ENCODE results near the gene RGS3.

DNA sequence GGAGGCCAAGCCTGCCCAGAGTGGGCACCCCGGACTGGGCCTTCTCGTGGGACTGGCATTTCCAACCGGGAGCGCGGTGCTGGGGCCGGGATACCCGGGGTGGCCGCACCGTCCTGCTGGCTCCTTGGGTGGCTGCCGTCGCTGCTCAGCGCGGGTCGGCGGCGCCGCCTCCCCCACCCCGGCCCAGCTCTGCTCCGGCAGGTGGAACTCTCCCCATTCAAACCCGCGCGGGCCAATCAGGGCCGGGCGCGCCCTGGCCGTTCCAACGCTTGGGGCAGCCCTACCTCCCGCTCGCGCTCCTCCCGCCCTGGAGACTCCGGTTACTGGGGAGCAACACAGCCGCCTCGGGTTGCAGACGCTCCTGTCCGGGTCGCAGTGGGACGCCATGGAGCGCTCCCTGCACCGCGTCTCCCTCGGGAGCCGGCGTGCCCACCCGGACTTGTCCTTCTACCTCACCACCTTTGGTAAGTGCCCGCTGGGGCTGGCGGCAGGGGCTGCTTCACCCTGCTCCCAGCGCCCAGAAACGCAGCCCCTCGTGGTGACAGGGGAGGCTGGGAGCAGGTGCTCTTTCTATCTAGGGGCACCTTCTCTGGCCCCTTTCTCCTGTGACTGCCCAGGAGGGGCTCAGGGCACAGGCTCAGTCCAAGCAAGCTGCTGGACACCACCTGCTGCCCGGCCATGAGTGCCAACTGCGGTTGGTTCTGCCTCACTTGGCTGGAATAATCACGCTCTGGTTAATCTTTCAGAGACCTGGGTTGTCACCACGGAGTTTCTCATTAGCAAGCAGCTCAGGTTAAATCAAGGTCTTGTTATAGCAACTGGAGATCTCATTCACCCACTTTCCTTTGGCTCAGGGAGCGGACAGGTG, at the start of gene RGS3:
- TF ChIP-seq, protein P1, sequence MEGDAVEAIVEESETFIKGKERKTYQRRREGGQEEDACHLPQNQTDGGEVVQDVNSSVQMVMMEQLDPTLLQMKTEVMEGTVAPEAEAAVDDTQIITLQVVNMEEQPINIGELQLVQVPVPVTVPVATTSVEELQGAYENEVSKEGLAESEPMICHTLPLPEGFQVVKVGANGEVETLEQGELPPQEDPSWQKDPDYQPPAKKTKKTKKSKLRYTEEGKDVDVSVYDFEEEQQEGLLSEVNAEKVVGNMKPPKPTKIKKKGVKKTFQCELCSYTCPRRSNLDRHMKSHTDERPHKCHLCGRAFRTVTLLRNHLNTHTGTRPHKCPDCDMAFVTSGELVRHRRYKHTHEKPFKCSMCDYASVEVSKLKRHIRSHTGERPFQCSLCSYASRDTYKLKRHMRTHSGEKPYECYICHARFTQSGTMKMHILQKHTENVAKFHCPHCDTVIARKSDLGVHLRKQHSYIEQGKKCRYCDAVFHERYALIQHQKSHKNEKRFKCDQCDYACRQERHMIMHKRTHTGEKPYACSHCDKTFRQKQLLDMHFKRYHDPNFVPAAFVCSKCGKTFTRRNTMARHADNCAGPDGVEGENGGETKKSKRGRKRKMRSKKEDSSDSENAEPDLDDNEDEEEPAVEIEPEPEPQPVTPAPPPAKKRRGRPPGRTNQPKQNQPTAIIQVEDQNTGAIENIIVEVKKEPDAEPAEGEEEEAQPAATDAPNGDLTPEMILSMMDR (IDR thresholded peaks at IDR 0.05) = no peak
- TF ChIP-seq POLR2A (IDR thresholded peaks at IDR 0.05) = no peak
